Uterus (tissue), 4 donors: ENCODE measurements around the gene ARHGAP10. TPM values are rescaled to one million over a fixed set of nuclear protein-coding genes. Genes with fewer than 3 reads are reported as not detected.
A peak's percentile ranks its signal among the peaks of the same experiment; 100 is the strongest.

Source experiments
- DNase-seq, 2 donors: peaks; one replicate each; pipeline ENCODE4 v3.0.0-alpha.2; 2019 to 2020
- H3K27ac ChIP-seq, 2 donors: fragments of 200-600 bp; sonication (generic); 1 replicate in 1 of 2; 2 replicates in 1 of 2; pipeline ENCODE4 v1.5.1; 2016 to 2018
- H3K27me3 ChIP-seq, 2 donors: fragments of 200-600 bp; sonication (generic); one replicate each; pipeline ENCODE4 v1.5.1; 2018 to 2019; ENCODE audit warnings: control low read depth in 1 of 2
- H3K36me3 ChIP-seq, 2 donors: fragments of 200-600 bp; sonication (generic); one replicate each; pipeline ENCODE4 v1.5.1; 2019; ENCODE audit warnings: control low read depth in 1 of 2
- H3K4me1 ChIP-seq, 2 donors: fragments of 200-600 bp; sonication (generic); one replicate each; pipeline ENCODE4 v1.5.1; 2018 to 2019; ENCODE audit warnings: control low read depth in 1 of 2
- H3K4me3 ChIP-seq, 2 donors: fragments of 200-600 bp; sonication (generic); 1 replicate in 1 of 2; 2 replicates in 1 of 2; pipeline ENCODE4 v1.5.1; 2018 to 2019; ENCODE audit warnings: mild to moderate bottlenecking in 1 of 2
- H3K9me3 ChIP-seq, 2 donors: fragments of 200-600 bp; sonication (generic); one replicate each; pipeline ENCODE4 v1.5.1; 2019; ENCODE audit warnings: control low read depth in 1 of 2
- POLR2A ChIP-seq, 2 donors: fragments of 450-650 bp; IDR thresholded peaks; one replicate each; pipeline ENCODE4 v1.6.1; 2016; ENCODE audit warnings: antibody characterized with exemption in 2 of 2, mild to moderate bottlenecking in 1 of 2, moderate library complexity in 1 of 2
- intact Hi-C: fragments of 100-400 bp; cut with DNase I; formaldehyde crosslinking; loops from one replicate; pipeline ENCODE4 v1.15.1; 2023; ENCODE audit warnings: low total_unique reads
- total RNA-seq, 4 donors: library from RNA; depleted of rRNA in 3 of 4; stranded (reverse); fragments of >200 nt in 3 of 4; gene quantifications; one replicate each; pipeline versions ENCODE4 v1.1.0 to v1.2.4, GENCODE V29; 2014 to 2023
- TF ChIP-seq, protein P1 (sequence below), 4 experiments: fragments of 200-600 bp in 2 of 4; fragments of 450-650 bp in 2 of 4; sonication (generic) in 2 of 4; IDR thresholded peaks; one replicate each; pipeline ENCODE4 v1.5.1; 2016 to 2019; ENCODE audit warnings: antibody characterized with exemption in 4 of 4, mild to moderate bottlenecking in 2 of 4, moderate library complexity in 1 of 4
- donor health status: DM: yes; HTN: yes; CAD: no.

The ARHGAP10 gene
- total RNA-seq, 4 donors from 2014 or later = 25.1 to 94.4 (median 54.4) TPM

DNA sequence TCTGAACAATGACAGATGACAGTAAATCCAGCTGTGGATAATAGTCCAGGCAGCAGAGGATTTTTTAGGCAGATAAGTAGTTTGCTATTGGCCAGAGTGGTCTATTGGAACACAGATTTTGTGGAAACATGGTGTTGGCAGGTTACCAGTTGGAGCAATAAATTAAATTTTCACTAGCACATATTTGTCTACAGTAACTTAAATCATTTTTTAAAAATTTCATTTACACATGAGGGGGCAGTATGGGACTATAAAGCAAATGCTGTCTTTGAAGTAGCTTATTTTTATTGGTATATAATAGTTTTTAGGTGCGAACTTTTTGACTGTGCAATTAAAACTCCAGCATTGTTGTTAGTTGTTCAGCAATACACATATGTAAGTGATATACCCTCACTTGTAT is 289.8 kb downstream of the ARHGAP10 start:
- H3K36me3 ChIP-seq = no peaks in the 10 kb centered on the region
- no peak overlapping the region for H3K4me3 ChIP-seq
- no peak for TF ChIP-seq POLR2A (IDR thresholded peaks at IDR 0.05)
- TF ChIP-seq, protein P1, sequence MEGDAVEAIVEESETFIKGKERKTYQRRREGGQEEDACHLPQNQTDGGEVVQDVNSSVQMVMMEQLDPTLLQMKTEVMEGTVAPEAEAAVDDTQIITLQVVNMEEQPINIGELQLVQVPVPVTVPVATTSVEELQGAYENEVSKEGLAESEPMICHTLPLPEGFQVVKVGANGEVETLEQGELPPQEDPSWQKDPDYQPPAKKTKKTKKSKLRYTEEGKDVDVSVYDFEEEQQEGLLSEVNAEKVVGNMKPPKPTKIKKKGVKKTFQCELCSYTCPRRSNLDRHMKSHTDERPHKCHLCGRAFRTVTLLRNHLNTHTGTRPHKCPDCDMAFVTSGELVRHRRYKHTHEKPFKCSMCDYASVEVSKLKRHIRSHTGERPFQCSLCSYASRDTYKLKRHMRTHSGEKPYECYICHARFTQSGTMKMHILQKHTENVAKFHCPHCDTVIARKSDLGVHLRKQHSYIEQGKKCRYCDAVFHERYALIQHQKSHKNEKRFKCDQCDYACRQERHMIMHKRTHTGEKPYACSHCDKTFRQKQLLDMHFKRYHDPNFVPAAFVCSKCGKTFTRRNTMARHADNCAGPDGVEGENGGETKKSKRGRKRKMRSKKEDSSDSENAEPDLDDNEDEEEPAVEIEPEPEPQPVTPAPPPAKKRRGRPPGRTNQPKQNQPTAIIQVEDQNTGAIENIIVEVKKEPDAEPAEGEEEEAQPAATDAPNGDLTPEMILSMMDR (IDR thresholded peaks at IDR 0.05) = no peak
- no peak for DNase-seq
- no peaks in the 10 kb centered on the region for H3K27me3 ChIP-seq
- H3K9me3 ChIP-seq = no peaks in the 10 kb centered on the region
- H3K27ac ChIP-seq = no peak overlapping the region
- intact Hi-C loops = no loop called here
- H3K4me1 ChIP-seq = no peaks in the 10 kb centered on the region

DNA sequence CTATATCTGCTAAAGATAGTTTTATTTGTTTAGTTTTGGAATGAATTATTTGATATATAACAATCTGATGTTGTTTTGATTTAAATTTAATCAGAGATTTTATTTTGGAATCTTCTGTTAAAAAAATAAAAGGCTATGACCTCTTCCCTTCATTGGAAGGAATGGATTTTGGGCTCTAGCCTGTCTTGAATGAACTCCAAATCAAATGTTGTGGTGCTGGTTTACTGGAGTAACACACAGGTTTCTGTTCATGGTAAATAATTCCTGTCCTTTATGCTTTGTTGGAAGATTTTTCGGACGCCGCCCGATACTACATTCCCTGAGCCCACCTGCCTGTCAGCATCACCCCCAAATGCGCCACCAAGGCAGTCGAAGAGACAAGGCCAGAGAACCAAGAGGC is 291.1 kb downstream of the ARHGAP10 start:
- intact Hi-C loops = no loop called here
- Histone ChIP-seq H3K27ac (peak overlapping the region; percentile 13 to 39), H3K4me1 (no peaks in the 10 kb centered on the region), H3K4me3 (no peak overlapping the region), H3K27me3 (no peaks in the 10 kb centered on the region), H3K9me3 (no peaks in the 10 kb centered on the region), H3K36me3 (no peaks in the 10 kb centered on the region)
- no peak for DNase-seq
- TF ChIP-seq, protein P1 (IDR thresholded peaks at IDR 0.05) = no peak
- no peak for TF ChIP-seq POLR2A (IDR thresholded peaks at IDR 0.05)

DNA sequence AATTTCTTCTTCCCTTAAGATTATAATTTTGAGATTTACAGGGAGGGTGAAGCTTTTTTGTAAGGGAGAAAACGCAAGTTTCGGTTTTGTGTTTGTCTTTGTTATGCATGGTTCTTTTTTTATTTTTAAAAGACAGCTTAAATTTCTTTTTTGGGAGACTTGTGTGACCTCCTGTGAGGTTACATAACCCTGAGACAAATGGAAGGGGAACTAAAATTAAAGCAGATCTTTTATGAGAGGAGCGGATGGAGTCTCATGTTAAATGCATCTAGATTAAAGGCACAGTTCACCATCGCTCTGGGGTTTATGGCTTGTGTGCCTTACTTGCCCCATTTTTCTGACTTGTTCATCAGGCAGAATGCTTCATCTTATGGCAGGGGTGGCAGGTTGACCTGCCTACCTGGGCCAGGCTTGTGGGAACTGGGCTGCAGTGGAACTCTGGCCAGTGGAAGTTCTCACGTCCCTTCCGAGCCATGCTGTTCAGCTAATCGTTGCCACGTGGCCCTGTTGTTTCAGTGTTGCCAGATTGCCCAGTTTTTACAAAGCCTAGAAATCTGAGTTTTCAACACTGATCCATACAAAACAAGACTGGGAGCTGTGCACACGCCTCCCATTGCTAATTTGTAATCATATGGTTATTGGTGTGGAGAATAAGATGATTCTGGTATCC is 291.8 kb downstream of the ARHGAP10 start:
- Histone ChIP-seq H3K27me3 (no peaks in the 10 kb centered on the region), H3K36me3 (no peaks in the 10 kb centered on the region), H3K27ac (peak overlapping the region; percentile 13 to 45), H3K4me1 (no peaks in the 10 kb centered on the region), H3K9me3 (no peaks in the 10 kb centered on the region), H3K4me3 (no peak overlapping the region)
- no peak for DNase-seq
- intact Hi-C loops = no loop called here
- TF ChIP-seq, protein P1 (IDR thresholded peaks at IDR 0.05) = no peak
- no peak for TF ChIP-seq POLR2A (IDR thresholded peaks at IDR 0.05)

DNA sequence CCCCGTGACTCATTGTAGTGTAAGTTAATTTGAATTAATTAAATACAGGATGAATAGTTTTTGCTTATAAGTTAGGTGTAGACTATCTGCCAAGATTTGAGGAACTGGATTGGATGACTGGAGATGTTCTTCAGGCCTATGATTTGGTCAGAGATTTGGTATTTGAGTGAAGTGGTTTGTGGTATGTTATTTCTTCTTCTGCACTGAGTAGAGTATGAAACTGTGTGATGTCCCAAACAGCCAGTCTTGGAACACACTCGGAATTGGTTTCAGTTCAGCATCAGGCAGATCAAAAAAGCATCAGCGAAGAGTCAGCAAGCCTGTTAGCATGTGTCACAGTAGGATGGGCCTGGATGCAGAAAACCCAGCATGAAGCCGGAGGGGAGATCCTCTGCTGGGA is 294.1 kb downstream of the ARHGAP10 start:
- Histone ChIP-seq H3K36me3 (no peaks in the 10 kb centered on the region), H3K27me3 (no peaks in the 10 kb centered on the region), H3K27ac (no peak overlapping the region), H3K4me3 (no peak overlapping the region), H3K4me1 (no peaks in the 10 kb centered on the region), H3K9me3 (no peaks in the 10 kb centered on the region)
- intact Hi-C loops = no loop called here
- TF ChIP-seq, protein P1 (IDR thresholded peaks at IDR 0.05) = no peak
- DNase-seq = no peak

DNA sequence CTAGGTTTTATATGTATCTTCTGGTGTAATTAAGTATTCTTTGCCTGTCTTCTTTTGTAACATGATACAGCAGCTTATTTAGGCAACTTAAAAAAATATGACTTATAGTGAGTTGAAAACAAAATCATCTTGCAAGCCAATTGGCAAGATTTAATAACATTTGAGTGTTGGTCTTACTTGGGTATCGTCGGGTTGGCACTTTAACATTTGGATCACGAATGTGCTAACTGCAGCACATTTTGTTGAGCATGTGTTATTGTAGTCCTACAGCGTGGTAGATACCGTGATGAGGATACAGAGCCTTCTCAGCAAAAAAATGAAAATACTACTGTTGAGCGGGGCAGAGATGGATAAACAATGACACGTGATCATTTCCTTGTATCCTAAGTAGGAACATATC is 295.3 kb downstream of the ARHGAP10 start:
- intact Hi-C loops = no loop called here
- Histone ChIP-seq H3K9me3 (no peaks in the 10 kb centered on the region), H3K4me3 (no peak overlapping the region), H3K4me1 (no peaks in the 10 kb centered on the region), H3K27ac (no peak overlapping the region), H3K36me3 (no peaks in the 10 kb centered on the region), H3K27me3 (no peaks in the 10 kb centered on the region)
- TF ChIP-seq, protein P1 (IDR thresholded peaks at IDR 0.05) = no peak
- TF ChIP-seq POLR2A (IDR thresholded peaks at IDR 0.05) = no peak
- DNase-seq = no peak
